AG08395 (cell line): ENCODE measurements around the gene TEDC1.

ENCODE experiments used
- DNase-seq: peaks from one replicate; pipeline ENCODE4 v3.0.0; 2012; ENCODE audit warnings: mixed read lengths, low spot score

Gene TEDC1

DNA sequence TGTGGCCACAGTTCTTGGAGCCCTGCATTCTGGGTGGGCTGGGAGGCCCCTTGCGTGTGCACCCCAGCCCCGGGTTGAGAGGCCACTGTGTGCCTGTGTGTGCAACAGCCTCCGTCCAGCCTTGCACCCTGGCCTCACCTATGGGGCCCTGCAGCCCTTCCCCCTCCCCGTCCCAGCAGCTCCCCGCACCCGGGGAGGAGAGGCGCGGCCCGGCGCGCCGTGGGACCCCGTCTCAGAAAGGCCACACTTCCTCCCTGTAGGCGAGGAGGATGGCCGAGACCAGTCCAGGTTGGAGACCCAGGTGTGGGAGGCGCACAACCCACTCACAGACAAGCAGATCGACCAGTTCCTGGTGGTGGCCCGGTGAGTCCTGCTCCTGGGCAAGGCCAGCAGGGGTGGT, 33.0 kb upstream of the TEDC1 start:
- DNase-seq = no peak

DNA sequence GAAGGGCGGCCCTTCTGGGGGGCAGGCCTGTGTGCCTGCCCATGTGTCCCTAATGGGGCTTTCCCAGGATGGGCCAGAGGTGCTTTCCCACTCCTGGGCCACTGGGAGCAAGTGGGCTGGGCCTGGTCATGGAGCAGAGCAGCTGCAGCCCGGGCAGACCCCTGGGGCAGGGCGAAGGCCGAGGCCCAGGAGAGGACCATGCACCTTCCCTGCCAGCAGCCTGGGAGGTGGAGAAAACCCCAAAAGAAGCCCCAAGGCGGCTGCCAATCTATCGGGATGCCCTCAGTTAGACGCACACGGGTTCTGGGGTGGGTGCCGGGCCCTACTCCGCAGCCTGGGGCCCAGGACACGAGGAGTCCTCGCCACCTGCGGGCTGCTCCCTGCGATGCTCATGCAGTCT, 32.5 kb upstream of the TEDC1 start:
- no peak for DNase-seq

DNA sequence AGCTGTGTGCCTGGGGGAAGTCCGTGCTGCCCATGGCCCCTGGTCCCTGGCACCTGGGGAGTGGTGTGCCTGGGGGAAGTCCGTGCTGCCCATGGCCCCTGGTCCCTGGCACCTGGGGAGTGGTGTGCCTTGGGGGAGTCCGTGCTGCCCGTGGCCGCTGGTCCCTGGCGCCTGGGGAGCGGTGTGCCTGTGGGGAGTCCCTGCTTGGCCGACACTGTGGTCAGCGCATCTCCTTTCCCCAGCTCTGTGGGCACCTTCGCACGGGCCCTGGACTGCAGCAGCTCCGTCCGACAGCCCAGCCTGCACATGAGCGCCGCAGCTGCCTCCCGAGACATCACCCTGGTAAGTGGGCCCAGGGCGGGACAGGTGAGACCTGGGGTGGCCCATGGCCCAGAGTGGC, 30.9 kb upstream of the TEDC1 start:
- no peak for DNase-seq

DNA sequence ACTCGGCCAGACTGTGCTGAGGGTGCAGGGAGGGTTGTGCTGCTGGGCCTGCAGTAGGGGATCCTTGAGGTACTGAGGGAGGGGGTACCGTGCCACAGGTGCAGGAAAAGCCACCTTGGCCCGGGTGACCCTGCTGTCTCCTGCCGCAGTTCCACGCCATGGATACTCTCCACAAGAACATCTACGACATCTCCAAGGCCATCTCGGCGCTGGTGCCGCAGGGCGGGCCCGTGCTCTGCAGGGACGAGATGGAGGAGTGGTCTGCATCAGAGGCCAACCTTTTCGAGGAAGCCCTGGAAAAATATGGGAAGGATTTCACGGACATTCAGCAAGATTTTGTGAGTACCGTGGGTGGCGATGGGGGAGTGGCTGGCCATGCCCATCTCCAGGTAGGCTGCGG, 30.4 kb upstream of the TEDC1 start:
- DNase-seq = no peak

DNA sequence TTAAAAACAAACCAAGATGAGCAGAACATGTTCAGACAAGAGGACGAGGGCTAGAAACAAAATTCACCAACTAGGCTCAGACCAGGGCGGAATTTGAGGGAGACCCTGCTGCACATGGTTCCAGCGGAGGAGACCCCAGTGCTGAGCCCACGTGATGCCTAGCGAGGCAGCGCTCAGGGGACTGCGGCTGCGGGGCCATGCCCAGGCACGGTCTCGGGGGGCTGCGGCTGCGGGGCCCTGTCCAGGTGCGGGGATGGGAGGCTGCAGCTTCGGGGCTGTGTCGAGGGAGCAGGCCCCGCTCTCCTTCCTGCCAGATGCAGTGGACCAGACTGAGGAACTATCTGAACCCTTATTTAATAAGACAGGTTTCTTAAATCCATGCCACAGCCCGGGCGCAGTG, 29.1 kb upstream of the TEDC1 start:
- no peak for DNase-seq

DNA sequence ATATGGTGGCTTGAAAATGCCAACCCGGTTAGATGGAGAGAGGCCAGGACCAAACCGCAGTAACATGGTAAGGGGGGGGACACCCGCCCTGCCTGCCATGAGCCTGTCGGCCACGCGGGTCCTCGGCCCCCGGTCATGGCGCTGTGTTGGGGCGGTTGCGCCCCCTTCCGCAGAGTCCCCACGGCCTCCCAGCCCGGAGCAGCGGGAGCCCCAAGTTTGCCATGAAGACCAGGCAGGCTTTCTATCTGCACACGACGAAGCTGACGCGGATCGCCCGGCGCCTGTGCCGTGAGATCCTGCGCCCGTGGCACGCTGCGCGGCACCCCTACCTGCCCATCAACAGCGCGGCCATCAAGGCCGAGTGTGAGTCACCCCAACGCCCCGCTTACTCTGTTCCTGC, 26.5 kb upstream of the TEDC1 start:
- DNase-seq = no peak

DNA sequence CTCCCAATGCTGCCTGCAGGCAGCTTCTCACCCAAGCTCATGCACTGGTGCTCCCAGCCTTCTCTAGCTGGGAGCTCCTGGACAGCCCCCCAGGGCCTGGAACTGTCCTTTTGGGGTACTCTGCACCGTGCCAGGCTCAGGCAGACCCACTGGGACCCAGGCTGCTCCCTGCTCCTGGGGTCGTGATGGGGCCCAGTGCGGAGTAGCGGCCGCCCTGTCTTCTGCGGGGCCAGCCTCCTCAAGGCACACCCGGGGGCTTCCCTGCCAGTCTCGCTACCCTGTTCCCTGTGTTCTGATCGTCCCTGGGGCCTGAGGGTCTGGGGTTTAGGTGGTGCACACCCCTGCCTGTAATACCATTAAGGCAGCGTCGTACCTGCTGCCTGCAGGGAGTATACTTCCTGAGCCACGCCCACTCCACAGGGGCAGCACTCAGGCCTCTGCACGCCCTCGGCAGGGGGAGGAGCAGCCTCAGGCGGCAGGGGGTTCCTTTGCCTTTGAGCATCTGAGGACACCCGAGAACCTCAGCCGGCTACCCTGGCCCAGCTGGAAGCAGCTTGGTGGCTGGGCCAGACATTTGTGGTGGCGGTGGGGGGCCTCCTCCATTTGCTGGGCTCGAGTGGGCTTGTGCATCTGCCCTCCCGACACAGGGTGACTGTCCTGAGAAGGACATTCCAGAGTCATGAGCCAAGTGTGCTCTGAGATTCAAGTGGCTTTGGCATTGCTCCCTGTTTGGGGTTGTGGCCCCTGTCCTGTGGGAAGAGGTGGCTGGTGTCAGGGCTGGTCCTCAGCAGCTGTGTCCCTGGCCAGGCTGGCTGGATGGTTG, 25.6 kb upstream of the TEDC1 start:
- peak; percentile 38 for DNase-seq

DNA sequence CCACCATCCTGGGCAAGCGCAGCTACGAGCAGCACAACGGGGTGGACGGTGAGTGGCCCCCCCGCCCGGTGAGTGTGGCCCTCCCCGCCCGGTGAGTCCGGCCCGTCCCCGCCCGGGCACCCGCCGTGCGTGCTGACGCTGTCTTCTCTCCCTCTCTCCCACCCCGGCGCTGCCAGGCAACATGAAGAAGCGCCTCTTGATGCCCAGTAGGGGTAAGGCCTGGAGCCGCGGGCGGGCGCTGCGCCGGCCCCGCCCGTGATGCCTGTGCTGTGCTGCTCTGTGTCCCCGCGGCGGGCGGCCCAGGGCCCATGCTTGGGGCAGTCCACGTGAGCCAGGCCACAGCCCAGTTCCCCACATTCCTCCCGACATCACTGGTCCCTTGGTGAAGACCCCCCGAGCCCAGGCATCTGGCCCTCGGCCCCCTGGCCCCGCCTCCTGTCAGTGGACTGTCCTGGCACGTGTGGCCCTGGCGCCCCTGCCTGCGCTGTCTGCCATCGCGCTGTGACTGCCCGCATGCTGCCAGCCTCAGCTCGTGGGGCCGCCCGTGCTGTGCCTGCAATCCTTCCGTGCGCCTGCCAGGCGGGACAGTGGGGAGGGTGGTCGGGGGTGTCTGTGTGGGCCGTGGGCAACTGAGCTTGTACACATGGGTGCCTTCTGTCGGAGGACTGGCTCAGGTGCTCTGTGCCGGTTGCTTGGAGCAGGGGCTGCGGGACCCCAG, 24.4 kb upstream of the TEDC1 start:
- no peak for DNase-seq

DNA sequence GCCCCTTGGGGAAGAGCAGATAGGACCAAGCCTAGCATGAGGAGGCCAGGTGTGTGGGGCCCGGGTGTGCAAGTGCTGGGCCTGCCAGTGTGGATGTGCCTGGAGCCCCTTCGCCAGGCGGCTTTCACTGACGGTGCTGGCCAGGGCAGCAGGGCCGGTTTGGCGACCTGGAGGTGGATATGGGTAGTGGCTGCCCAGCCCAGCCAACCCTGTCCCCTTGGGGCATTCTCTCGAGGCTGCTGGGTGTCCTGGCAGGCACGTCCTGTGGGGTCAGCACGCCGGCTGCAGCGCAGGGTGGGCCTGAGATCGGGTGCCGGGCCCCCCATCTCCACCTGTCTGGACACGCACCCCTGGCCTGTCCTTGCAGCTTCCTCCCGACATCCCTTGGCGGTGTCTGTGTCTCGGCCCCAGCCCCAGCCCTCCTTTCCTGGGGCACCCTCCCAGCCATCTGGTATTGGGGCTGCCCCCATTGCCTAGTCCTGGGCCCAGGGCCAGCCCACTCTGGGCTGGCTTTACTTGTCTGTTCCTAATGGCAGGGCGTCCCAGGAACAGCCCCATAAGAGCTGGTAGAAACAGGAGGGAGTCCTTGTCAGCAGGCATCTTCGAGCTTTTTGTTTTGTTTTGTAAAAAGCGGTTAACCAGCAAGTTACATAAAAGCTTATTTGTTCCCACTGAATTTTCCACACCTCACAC, 23.7 kb upstream of the TEDC1 start:
- DNase-seq = no peak

DNA sequence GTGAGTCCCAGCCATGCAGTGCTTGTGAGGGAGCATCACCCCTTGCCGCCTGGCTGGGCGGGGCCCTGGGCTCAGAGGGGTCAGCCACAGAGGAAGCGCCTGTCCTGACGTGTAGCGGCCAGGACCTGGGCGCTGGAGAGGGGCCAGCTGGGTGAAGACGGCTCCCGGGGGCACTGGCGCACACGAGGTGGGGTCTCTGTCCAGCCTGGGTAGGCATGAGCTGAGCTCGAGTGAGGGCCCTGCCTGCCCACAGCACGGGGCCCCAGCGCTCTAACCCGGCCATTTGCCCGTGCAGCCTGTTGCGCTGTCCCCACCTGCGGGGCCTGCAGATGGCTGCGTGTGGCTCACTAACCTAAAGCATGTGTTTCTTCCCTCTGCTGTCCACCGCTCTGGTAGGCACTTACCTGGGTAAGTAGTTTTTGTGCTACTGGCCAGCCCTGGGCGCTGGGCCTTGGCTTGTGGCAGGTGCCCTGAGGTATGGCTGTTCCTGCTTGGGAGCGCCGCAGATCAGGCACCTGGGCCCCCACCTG, 23.0 kb upstream of the TEDC1 start:
- no peak for DNase-seq

DNA sequence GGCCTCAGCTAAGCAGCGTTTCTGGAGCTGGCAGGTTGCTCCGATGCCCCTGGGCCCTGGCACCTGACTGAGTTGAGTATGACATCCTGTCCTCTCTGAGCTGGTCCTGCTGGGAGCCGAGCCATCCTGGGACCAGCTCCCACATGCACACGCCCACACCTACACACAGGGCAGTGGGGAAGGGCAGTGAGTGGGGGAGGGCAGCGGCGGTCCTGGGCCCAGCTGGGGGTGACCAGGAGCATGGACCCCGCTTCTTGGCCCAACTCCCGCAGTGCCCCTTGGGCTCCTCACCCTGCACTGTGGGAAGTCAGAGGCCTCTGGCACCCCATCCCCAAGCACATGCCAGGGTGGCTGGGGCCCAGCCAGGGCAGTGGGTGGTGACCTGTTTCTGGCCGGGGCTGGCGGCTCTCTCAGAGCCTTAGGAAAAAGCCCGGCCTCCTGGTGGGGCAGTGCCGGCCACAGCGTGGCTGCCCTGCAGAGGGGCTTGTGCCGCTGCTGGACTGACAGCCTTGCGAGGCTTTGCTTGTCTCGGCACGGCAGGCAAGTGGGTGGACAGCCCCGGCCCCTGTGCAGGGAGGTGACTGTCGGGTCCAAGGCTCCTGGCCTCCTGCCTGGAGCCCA, 22.3 kb upstream of the TEDC1 start:
- no peak for DNase-seq

DNA sequence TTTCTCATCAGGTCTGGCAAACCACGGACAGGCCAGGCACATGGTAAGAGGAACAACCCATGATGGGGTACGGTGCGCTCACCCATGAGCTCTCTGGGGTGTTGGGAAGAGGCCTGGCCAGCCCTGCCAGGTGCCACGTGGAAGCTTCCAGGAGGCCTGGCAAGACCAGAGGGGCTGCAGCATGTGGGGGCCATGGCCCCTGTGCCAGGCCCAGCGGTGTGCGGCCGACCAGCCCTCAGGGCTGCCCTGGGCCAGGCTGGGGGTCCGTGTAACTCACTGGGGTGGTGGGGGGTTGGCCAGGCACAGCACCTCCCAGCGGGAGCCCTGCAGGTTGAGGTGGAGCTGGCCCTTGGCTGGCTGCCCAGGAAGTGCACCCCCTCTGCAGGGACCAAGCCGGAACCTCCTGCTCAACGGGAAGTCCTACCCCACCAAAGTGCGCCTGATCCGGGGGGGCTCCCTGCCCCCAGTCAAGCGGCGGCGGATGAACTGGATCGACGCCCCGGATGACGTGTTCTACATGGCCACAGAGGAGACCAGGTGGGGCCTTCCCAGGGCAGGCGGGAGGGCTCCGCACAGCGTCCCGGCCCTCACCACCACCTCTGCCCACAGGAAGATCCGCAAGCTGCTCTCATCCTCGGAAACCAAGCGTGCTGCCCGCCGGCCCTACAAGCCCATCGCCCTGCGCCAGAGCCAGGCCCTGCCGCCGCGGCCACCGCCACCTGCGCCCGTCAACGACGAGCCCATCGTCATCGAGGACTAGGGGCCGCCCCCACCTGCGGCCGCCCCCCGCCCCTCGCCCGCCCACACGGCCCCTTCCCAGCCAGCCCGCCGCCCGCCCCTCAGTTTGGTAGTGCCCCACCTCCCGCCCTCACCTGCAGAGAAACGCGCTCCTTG, 21.3 kb upstream of the TEDC1 start:
- no peak for DNase-seq

DNA sequence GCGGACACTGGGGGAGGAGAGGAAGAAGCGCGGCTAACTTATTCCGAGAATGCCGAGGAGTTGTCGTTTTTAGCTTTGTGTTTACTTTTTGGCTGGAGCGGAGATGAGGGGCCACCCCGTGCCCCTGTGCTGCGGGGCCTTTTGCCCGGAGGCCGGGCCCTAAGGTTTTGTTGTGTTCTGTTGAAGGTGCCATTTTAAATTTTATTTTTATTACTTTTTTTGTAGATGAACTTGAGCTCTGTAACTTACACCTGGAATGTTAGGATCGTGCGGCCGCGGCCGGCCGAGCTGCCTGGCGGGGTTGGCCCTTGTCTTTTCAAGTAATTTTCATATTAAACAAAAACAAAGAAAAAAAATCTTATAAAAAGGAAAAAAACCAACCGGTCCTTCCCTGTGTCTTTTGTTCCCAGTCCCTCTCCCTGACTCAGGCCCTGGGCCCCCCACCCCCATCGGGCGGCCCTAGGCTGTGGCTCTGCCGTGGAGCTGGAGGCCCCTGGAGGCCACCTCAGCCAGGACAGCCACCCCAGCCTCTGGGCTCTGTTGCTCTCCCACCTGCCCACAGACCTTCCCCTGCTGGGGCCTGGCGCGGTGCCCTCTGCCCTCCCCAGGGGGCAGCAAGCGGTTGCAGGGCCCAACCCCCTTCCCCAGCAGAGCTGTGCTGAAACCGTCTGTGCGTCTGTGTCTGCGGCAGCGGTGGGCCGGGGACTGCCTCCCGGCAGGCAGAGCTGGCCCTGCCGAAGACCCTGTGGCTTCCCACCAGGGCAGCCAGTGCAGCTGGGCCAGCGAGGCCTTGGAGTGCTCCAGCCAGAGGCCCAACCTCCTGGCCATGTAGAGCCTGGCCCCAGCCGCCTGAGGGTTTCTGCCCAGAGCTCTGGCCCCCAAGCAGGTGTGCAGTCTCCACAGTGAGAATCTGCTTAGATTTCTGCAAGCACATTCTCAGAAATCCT, 20.4 kb upstream of the TEDC1 start:
- DNase-seq = no peak

DNA sequence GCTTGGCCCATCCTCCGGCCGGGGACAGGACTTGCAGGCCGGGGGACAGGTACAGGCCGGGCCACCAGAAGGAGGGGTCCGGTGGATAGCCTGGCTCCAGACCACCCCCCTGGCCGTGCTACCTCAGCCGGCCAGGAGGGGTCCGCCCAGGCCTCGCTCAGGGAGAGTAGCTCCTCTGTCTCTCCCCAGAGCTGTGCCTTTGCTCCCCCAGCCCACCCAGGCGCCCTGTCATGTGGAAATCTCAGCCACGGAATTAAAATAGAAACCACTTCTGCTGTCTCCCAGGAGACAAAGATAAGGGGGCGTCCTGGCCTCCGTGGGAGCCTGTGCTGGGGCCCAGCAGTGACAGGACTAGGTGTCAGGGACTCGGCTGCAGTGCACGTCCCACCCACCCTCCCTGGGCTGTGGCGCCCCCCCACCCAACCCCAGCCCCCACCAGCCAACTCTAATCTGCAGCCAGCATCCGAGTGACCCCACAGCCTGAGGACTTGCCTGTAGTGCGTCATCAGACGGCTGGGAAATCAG, 19.7 kb upstream of the TEDC1 start:
- no peak for DNase-seq

DNA sequence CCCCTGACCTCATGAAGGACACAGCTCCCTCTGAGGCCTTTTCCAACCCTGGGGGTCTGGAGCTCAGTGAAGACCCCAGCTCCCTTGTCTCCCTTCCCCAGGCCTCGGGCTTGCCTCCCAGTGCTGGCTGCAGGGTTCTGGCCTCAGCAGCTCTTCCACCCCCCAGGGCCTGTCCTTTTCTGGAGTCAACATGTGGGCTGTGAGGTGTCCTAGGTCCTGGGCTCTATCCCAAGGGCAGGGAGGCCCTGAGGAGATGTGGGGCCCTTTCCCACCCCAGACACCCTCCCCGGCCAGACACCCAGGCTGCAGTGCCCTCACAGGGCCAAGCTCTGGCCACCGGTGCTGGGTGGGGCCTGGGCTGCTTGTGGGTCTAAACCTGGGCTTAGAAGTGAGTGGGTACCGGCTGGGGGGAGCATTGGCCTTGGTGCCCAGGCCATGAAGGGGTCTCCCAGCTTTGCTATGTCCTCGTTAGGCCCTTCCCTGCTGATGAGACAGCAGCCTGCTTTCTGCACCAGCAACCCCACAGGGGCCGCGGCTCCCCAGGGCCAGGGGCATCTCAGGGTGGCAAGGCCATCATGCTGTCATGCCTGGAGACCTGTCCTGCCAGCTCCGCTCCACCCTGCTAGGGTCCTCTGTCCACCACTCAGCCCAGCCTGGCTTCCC, 19.1 kb upstream of the TEDC1 start:
- no peak for DNase-seq

DNA sequence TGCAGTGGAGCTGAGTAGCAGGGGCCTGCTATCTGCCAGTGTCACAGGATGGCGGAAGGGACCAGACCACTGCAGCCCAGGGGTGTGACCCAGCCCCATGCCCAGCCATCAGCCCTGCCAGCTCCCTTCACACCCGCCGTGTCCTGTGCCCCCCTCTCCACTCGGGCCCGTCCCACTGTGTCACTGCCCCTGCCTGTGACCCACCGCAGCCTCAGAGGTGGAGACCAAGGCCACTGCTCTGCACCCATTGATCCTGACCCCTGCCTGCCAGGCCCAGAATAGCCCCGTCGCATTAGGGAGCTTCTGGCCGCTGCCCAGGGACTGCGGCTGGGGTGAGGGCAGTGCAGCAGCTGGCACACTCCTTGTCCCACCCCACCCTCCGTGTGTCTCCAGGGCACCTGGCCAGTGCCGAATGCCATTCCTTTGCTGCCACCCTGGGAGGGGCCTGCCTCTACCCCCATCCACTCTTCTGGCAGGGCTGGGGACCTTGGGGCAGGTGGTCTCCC, 18.5 kb upstream of the TEDC1 start:
- DNase-seq = no peak

DNA sequence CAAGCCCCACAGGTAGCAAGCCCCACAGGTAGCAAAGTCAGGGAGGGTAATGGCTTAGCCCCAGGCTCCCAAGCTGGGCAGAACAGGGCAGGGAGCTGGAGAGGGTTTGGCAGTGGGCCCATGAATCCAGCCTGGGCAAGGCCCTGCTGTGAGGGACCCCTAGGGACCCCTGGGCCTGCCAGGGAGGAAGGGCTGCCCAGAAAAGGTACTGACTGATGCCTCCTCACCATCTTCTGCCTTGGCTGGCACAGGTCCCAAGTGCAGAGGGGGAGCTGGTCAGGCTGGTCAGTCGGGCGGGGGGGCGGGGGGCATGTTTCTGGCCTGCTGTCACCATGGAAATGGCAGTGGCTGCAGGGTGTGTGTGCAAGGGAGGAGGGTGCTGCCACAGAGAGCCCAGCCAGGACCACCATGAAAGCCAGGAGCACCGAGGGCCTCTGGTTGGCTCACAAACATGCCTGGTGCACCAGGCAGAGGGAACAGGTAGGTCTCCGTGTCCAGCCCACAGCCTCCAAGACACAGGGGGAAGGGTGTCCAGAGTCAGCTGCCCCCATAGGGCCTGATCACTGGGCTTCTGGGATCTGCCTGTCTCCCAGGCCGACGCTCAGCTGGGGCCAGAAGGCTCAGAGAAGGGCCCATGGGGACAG, 17.9 kb upstream of the TEDC1 start:
- DNase-seq = no peak

DNA sequence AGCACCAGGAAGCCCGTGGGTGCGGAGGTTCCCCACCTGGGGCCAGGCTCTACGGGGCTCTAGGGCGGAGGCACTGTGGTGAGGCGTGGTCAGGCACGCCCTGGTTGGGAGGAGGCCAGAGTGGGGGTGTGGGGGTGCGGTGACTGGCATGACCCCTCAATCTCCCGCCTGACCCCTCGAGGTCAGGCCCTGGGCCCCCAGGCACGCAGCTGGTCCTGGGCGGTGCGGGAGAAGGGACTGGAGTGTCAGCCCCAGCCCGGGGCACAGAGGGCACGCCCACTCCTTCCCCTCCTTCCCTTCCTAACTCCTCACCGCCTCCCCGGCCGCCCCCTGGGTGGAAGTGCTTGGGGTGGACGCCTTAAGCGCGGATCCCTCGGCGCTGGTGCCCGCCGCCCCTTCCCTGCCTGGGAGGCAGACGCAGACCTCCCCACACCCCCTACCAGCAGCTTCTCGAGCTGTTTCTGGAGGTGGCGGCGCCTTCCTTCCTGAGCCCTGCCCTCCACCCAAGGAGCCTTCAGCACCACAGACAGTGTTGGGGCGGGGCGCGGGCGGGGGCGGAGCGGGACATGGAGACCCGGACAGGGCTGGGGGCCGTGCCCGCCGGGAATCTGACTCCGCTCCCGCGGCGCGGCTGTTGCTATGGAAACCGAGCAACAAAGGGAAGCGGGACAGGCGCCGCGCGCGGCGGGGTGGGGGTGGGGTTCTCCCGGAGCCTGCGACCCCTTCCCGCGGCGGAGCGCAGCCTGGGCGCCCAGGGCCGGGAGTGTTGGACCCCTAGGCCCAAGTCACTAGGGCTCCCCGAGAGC, 17.2 kb upstream of the TEDC1 start:
- peak; percentile 89 for DNase-seq
